BE2C (cell line): Measurements from ENCODE around the gene SIRT2.

Experiments
- DNase-seq: peaks from one replicate; pipeline ENCODE4 v3.0.0-alpha.2; 2020
- H3K27me3 ChIP-seq: fragments of 250-450 bp; sonication (Bioruptor Pico); 2 replicates; pipeline ENCODE4 v1.5.1; 2020; ENCODE audit warnings: mild to moderate bottlenecking
- H3K36me3 ChIP-seq: fragments of 250-450 bp; sonication (Bioruptor Pico); 2 replicates; pipeline ENCODE4 v1.5.1; 2020; ENCODE audit warnings: mild to moderate bottlenecking
- H3K4me1 ChIP-seq: fragments of 250-450 bp; sonication (Bioruptor Pico); 2 replicates; pipeline ENCODE4 v1.5.1; 2020
- H3K4me3 ChIP-seq: 2 replicates; pipeline ENCODE4 v1.5.1; 2011; ENCODE audit warnings: low read depth, low read length
- H3K9me3 ChIP-seq: fragments of 250-450 bp; sonication (Bioruptor Pico); 2 replicates; pipeline ENCODE4 v1.5.1; 2020
- TF ChIP-seq, protein P1 (sequence below): IDR thresholded peaks from 2 replicates; pipeline ENCODE4 v1.5.1; 2012; ENCODE audit warnings: mild to moderate bottlenecking, low read depth, low read length

The SIRT2 gene

GRCh38 chr19:38849860-38850435 lies 49.5 kb downstream of the SIRT2 start, which contains the start of gene HNRNPL:
TSS of gene HNRNPL (minus strand) at chr19:38849986. CDS start at chr19:38849966, 20 bp downstream.
- H3K9me3 ChIP-seq = no peaks in the 10 kb centered on the region
- peak; percentile 99 for DNase-seq
- H3K4me1 ChIP-seq = peaks cover 3% of the 10 kb centered on the region
- H3K27me3 ChIP-seq = no peaks in the 10 kb centered on the region
- TF ChIP-seq, protein P1, sequence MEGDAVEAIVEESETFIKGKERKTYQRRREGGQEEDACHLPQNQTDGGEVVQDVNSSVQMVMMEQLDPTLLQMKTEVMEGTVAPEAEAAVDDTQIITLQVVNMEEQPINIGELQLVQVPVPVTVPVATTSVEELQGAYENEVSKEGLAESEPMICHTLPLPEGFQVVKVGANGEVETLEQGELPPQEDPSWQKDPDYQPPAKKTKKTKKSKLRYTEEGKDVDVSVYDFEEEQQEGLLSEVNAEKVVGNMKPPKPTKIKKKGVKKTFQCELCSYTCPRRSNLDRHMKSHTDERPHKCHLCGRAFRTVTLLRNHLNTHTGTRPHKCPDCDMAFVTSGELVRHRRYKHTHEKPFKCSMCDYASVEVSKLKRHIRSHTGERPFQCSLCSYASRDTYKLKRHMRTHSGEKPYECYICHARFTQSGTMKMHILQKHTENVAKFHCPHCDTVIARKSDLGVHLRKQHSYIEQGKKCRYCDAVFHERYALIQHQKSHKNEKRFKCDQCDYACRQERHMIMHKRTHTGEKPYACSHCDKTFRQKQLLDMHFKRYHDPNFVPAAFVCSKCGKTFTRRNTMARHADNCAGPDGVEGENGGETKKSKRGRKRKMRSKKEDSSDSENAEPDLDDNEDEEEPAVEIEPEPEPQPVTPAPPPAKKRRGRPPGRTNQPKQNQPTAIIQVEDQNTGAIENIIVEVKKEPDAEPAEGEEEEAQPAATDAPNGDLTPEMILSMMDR = peak; percentile 25; the same call in 1 of the 2 replicates
- peaks cover 44% of the 10 kb centered on the region for H3K36me3 ChIP-seq
- peak within 1 kb of the TSS; percentile 86 for H3K4me3 ChIP-seq

DNA sequence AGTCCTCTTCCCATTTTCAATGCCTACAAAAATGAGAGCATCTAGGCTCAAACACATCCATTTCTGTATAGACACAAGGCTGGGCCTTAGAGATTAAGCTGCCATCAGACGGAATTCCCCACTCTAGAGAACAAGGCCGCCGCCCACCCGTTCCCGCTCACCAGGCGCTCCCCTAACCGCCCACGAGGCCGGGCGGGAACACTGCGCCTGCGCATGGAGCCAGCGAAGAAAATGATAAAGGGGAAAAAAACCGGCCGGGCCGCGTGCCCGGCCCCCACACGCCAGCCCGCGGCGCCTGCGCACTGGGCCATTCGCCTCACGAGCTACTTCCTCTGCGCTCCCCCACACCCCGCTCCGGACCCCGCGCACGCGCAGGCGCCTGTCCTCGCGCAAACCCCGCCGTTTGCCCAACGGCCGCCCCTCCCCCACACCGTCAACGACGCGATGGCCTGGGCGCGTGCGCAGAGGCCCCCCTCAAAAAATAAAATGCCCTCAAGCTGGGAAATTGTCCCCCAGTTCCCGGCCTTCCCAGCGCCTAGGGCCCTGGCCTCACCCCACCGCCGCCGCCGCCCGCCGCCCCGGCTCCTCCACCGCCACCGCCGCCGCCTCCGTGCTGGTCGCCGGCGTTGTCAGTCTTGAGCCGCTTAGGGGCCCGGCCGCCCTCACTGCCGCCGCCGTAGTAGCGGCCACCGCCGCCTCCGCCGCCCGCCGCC lies 50.1 kb downstream of the SIRT2 start:
- Histone ChIP-seq H3K4me1 (peaks cover 3% of the 10 kb centered on the region), H3K27me3 (no peaks in the 10 kb centered on the region), H3K4me3 (peak overlapping the region; percentile 86), H3K9me3 (no peaks in the 10 kb centered on the region), H3K36me3 (peaks cover 50% of the 10 kb centered on the region)
- peak; percentile 99 for DNase-seq
- TF ChIP-seq, protein P1 = no peak

GRCh38 chr19:38848299-38849146 lies 50.9 kb downstream of the SIRT2 start:
- DNase-seq = no peak
- Histone ChIP-seq H3K4me3 (peak overlapping the region; percentile 86), H3K27me3 (no peaks in the 10 kb centered on the region), H3K4me1 (peaks cover 3% of the 10 kb centered on the region), H3K9me3 (no peaks in the 10 kb centered on the region), H3K36me3 (peaks cover 58% of the 10 kb centered on the region)
- TF ChIP-seq, protein P1 = no peak

DNA sequence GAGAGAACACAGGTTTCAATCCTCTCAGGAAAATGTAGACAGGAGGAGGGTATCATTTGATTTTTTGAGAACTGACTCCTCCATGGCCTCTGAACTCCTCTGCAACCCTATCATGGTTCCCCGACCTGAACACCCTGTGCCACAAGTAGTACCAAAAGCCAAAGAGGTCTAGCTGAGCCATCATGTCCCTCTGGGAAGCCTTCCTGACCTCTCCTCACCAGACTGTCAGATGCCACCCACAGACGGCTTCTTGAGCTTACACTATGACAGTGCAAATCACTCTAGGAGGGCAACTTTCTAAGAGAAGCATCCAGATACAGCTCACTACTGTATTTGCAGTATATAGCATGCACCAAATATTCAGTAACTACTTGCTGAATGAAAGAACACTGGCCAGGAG lies 53.3 kb downstream of the SIRT2 start:
- Histone ChIP-seq H3K9me3 (no peaks in the 10 kb centered on the region), H3K4me3 (no peak overlapping the region), H3K36me3 (peaks cover 82% of the 10 kb centered on the region), H3K4me1 (peaks cover 6% of the 10 kb centered on the region), H3K27me3 (no peaks in the 10 kb centered on the region)
- TF ChIP-seq, protein P1 = no peak
- DNase-seq = no peak

GRCh38 chr19:38845374-38846024 lies 53.9 kb downstream of the SIRT2 start:
- H3K9me3 ChIP-seq = no peaks in the 10 kb centered on the region
- no peaks in the 10 kb centered on the region for H3K27me3 ChIP-seq
- TF ChIP-seq, protein P1 = no peak
- peaks cover 88% of the 10 kb centered on the region for H3K36me3 ChIP-seq
- no peak overlapping the region for H3K4me3 ChIP-seq
- H3K4me1 ChIP-seq = peaks cover 12% of the 10 kb centered on the region
- no peak for DNase-seq
